HG03521 (cell line): ENCODE measurements around the gene CD8B.
A peak's percentile ranks its signal among the peaks of the same experiment; 100 is the strongest.
"Not testable (repeated sequence)": the region's sequence is repeated elsewhere in the genome, so short reads cannot be mapped to it uniquely, and the experiment has no call there.

Experiments used
- ATAC-seq: cut with Tn5 transposase; IDR thresholded peaks from one replicate; pipeline ENCODE4 v1.9.1; 2021; ENCODE audit warnings: mild to moderate bottlenecking, moderate library complexity; ENCODE audit not compliant: unreplicated experiment

The CD8B gene

GRCh38 chr2:86836915-86837695 lies 24.6 kb downstream of the CD8B start:
- not testable (repeated sequence) for ATAC-seq

DNA sequence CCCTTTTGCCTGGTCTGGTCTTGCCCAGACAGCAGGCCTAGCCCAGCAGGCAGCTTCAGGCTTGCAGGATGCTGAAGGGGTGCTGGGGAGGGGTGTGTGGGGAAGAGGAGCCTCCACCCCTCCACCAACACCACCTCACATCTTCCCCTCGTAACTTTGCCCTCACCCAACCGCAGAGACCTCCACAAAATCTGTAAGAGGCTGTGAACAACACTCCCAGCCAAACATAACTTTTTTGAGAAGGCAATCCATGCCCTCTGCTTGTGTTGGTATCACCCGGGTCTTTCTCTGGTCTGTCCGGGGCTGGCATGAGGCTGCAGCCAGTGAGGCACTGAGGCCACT lies 26.2 kb downstream of the CD8B start:
- ATAC-seq, result not testable (repeated sequence)

GRCh38 chr2:86833315-86833714 lies 28.4 kb downstream of the CD8B start:
- ATAC-seq, result no peak

DNA sequence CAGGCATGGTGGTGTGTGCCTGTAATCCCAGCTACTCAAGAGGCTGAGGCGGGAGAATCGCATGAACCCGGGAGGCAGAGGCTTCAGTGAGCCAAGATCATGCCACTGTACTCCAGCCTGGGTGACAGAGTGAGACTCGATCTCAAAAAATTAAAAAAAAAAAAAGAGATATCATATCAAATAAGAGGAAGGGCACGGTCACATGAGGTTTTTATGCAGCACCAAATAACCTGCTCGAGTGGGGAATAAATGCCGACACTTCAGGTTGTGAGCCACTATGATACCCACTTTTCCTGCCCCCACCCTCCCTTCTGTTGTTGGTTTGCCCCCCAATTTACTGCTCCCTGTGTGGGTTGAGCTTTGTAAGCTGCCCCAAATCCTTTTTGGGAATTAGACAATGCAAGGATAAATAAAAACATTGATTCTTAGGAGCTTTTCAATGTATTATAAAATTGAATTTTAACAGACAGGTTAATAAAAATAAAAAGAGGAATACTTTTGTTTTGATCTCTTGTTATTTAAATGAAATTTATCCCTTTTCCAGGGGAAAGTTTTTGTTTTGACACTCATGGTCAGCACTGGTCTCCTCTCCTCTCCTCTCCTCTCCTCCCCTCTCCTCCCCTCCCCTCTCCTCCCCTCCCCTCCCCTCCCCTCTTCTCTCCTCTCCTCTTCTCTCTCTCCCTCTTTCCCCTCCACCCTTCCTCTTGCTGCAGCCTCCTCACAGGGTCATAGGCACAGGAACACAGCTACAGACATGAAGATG lies 29.2 kb downstream of the CD8B start:
- ATAC-seq, result no peak

- ATAC-seq, result no peak
Measured at GRCh38 chr2:86831537-86831936, 30.1 kb downstream of the CD8B start.

DNA sequence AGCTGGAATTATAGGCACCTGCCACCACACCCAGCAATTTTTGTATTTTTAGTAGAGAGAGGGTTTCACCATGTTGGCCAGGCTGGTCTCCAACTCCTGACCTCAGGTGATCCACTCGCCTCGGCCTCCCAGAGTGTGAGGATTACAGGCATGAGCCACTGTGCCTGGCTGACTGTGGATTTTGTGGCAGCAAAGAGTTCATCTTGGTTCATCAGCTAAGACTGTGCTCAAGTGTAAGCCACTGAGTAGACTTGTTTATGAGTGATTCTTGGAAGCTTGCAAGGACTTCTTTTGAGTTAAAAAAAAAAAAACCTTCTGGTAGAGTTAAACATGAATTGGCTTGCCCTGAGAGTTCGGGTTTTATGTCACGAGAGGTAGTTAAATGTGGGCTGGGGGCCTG lies 34.7 kb downstream of the CD8B start:
- ATAC-seq, result no peak

DNA sequence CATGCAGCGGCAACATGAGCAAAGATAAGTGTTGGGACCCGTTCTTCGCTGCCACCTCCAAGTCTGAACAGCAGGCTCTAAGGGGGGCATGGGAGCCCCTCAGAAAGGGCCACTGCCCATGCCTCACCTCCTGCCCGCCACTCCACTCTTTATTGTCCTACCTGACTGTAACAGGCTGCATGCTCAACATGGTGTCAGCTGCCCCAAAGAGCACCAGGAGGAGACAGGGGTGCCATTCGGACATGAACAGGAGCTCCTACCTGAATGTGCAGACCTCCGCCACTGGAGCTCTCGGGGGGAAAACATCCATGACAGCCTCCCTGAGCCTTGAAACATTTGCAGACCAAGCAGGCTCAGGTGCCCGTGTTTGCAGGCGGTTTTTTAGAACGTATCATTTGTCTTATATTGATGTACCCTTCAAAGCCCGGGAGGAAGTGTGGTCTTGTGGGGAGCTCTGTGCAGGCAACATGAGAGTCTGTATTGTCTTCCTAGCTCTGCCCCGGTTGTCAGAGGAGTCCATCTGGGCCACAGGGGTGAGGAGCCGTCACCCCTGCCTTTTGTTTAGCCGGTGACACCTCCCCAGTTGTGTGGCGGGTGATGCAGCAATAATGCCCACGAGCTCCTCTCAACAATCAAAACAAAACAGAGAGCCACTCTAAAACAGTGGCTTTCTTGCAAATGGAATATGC lies 35.8 kb downstream of the CD8B start:
- no peak for ATAC-seq

- ATAC-seq, result no peak
Measured at GRCh38 chr2:86825036-86825692, 36.5 kb downstream of the CD8B start.

DNA sequence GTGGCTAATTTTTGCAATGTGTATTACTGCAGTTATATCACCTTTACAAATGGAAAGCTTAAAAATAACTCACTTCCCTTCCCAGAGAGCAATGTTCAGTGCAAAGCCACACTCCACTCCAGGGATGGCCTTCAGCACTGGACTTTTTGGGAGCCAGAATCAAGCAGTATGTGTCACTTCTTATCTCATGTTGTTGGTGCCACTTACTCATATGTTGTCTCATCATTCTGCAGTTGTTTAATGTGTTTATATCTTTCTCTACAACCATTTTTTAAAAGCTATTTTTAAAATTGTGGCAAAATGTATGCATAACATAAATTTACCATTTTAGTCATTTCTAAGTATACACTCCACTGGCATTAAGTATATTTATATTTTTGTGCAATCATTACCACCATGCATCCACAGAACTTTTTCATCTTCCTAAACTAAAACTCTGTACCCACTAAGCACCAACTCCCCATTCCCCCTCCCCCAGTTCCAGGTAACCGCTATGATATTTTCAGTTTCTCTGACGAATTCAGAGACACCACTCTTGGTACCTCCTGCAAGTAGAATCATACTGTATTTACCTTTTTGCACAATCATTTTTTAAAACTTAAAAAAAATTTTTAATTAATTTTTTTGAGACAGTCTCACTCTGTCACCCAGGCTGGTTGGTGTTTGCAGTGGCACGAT lies 38.9 kb downstream of the CD8B start:
- no peak for ATAC-seq

DNA sequence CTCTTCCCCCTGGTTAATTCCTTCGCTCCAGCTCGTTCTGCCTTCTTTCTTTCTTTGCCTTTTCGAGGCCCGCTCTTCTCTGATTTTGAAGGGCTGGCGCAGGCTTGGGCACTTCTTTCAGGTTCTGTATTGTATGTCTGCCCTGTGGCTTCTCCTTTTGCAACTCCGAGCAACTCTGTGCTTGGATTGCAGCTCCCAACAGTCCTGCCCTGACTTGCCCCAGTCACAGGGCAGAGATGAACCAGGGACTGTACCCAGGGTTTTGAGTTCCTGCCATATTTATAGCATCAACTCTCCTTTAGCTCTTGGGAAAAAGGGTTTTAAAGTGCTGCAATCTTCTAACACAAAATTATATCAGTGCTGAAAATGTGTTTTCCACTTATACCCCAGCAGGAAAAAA lies 39.8 kb downstream of the CD8B start:
- no peak for ATAC-seq

DNA sequence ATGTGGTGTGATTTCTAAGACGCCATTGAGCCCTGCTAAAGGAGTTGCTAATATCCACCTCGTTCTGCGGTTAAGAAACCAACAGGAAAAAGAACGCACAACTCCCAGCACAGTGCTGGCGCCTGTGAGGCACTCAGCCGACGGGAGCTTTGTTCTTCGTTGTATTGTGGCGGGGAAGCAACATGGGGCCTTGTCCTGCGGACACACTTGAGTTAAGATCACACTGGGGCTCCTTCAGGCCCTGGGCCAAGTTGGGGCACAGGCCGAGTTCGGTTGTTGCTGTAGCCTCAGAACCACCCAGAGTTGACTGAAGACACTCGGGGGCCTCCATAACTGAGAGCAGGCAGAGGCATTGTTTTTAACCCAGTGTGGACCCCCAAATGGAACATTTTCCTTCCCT lies 40.4 kb downstream of the CD8B start:
- ATAC-seq, result no peak

DNA sequence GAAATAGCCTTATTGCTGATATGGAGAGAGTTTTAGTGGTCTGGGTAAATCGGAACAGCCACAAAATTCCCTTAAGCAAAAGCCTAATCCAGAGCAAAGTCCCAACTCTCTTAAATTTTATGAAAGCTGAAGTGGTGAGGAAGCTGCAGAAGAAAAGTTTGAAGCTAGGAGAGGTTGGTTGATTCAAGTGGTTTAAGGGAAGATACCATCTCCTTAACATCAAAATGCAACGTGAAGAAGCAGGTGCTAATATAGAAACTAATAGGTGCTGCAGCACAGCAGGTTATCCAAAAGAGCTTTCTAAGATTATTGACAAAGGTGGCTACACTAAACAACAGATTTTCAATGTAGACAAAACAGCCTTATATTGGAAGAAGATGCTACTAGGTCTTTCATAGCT lies 42.7 kb downstream of the CD8B start:
- no peak for ATAC-seq

GRCh38 chr2:86818114-86818801 lies 43.4 kb downstream of the CD8B start:
- no peak for ATAC-seq

DNA sequence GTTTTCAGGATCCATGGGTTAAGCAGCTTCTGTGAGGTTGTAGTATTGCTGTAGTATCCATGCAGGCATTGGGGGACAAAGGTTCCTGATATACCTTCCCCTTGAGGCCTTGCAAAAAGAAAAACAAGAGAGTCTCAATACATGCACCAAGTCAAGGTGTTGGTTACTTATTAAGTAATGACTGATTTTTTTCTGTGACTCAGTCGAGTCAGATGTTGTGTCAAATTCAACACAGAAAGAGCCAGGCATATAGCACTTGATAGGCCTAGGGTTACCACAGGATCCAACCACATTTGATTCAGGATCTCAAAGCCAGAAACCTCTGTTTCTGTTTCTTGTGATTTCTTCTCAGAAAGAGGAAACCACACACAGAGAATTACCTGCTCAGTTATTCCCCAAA lies 46.1 kb downstream of the CD8B start:
- ATAC-seq, result no peak

DNA sequence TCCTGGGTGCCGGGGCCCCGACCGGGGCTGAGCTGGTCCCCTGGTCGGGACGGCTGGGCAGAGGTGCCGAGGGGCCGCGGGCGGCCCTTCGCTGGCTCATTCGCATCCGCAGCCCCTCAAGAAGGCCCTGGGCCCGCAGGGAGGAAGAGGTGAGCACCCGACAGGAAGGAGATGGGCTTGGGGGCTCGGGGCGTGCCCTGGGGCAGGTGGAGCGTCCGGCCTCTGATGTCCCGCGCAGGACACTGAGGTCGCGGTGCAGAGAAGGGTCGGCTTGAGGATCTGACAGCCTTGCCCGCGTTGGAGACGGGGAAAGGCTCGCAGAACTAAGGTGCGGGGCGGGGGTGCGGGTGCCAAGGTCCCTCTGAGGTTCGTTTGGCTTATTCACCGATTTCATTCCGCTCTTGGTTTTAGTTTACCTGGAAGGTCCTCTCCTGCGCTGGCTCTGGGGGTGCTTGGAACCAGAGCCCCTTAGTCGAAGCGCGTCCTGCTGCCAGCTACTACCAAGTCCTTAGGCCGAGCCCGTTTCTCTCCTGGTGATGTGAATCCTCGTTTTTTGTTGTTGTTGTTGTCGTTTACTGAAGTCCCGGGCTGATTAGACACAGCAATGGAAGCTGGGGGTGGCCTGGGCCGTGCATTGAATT lies 52.1 kb downstream of the CD8B start:
- no peak for ATAC-seq

GRCh38 chr2:86808315-86809161 lies 53.1 kb downstream of the CD8B start:
- peak; percentile 85 for ATAC-seq

DNA sequence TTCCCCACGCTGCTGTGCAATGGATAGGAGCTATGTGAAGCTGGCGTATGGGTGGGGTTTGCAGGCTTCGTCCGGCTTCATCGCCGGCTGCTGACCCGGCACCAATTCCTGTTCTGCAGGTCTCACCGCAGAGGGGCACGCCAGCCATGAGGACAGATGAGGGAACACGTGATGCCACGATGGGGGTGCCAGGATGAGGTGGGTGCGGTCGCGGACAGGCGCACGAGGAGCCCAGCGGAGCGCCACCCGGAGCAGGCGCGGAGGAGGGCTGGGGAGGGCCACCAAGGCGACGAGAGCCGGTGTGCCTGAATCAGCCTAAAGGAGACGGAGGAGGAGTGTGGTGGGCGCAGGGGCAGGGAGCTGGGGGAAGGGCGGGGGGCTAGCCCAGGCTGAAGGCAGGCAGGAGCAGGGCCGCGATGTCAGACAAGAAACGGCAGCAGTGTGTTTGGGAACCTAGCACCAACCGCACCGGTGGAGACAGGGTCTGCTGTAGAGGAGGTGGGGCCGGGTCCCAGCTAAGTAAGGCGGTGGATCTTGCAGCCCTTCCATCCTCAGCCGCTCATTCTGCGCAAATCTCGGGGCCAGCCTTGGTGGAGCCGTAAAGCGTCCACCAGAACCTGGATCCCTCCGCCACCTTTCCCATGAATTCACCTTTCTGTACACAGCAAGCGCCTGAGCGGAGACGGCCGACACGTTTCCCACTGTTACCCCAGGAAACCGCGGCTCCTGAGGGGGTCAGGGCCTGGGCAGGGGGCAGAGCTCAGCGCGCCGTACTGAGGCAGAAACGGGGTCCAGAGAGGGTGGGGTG lies 54.0 kb downstream of the CD8B start:
- no peak for ATAC-seq

GRCh38 chr2:86807133-86807467 lies 54.6 kb downstream of the CD8B start:
- no peak for ATAC-seq
